ENCODE results near the gene EPSTI1. TPM values are rescaled to one million over a fixed set of nuclear protein-coding genes. Genes with fewer than 3 reads are reported as not detected.
A peak's percentile ranks its signal among the peaks of the same experiment; 100 is the strongest.

EPSTI1 gene
- total RNA-seq, 1 donor from 2014 or later: 6.0 TPM

DNA sequence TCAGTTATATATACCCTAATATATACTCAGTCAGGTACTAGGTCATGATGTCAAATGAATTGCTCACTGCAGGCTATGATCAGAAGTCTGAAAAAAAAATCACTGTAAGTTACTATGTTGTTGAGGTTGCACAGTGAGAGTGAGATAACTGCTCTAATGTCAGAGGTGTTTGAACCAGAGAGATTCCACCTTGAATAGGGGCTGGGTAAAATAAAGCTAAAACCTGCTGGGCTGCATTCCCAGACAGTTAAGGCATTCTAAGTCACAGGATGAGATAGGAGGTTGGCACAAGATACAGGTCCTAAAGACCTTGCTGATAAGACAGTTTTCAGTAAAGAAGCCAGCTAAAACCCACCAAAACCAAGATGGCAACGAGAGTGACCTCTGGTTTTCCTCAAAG lies 10.2 kb downstream of the EPSTI1 start:
- TF ChIP-seq, protein P1, sequence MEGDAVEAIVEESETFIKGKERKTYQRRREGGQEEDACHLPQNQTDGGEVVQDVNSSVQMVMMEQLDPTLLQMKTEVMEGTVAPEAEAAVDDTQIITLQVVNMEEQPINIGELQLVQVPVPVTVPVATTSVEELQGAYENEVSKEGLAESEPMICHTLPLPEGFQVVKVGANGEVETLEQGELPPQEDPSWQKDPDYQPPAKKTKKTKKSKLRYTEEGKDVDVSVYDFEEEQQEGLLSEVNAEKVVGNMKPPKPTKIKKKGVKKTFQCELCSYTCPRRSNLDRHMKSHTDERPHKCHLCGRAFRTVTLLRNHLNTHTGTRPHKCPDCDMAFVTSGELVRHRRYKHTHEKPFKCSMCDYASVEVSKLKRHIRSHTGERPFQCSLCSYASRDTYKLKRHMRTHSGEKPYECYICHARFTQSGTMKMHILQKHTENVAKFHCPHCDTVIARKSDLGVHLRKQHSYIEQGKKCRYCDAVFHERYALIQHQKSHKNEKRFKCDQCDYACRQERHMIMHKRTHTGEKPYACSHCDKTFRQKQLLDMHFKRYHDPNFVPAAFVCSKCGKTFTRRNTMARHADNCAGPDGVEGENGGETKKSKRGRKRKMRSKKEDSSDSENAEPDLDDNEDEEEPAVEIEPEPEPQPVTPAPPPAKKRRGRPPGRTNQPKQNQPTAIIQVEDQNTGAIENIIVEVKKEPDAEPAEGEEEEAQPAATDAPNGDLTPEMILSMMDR (IDR thresholded peaks at IDR 0.05; ENCODE audit: unreplicated experiment): no peak
- DNase-seq (ENCODE audit: low spot score, unreplicated experiment): no peak
- Mint-ChIP-seq H3K4me1 (ENCODE audit: low read depth) (peaks cover 23% of the 10 kb centered on the region), H3K9me3 (ENCODE audit: low read depth) (peaks cover 12% of the 10 kb centered on the region), H3K27ac (peak overlapping the region; percentile 46), H3K27me3 (no peaks in the 10 kb centered on the region), H3K36me3 (ENCODE audit: insufficient read depth) (peaks cover 4% of the 10 kb centered on the region), H3K4me3 (ENCODE audit: low read depth) (no peak overlapping the region)

DNA sequence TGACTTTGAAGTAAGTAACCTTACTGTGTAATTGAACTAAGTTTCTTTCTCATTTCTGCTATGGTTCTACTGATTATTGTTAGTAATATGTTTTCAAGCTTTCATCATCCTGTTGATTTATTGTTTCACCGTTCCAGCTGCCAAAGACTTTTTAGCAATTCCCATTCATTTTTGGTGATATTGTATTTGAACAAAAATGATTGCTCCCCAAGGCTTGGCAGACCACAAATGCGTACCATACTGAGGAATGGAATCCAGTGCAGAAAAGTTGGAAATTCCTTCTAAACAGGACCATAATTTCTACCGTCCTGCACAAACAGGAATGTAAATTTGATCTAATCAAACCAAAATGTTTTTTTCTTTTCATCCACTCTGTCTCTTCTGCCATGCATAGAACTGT lies 10.7 kb downstream of the EPSTI1 start:
- peaks cover 23% of the 10 kb centered on the region for H3K4me1 Mint-ChIP-seq (ENCODE audit: low read depth)
- H3K27ac Mint-ChIP-seq: no peak overlapping the region
- no peak for DNase-seq (ENCODE audit: low spot score, unreplicated experiment)
- no peaks in the 10 kb centered on the region for H3K27me3 Mint-ChIP-seq
- TF ChIP-seq, protein P1 (IDR thresholded peaks at IDR 0.05; ENCODE audit: unreplicated experiment): no peak
- no peak overlapping the region for H3K4me3 Mint-ChIP-seq (ENCODE audit: low read depth)
- peaks cover 4% of the 10 kb centered on the region for H3K36me3 Mint-ChIP-seq (ENCODE audit: insufficient read depth)
- peaks cover 12% of the 10 kb centered on the region for H3K9me3 Mint-ChIP-seq (ENCODE audit: low read depth)

DNA sequence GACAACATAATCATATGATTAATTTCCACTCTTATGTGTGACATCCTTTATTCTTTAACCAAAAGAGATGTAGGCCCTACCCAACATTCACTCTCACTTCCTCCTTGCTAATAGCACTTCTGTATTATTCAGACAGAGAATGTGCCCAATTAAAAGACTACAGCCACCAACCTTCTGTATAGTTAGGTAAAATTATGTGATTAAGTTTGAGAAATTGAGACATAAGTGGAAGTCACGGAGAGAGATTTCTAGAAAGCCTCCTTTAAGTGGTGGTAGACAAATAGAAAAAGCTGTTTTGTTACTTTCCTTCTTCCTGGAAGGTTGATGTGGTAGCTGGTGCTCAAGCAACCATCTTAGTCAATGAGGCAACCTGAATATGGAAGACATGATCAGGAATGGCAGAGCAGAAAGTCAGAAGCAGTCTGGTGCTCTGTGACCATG lies 14.8 kb downstream of the EPSTI1 start:
- Mint-ChIP-seq H3K4me3 (ENCODE audit: low read depth) (no peak overlapping the region), H3K27ac (no peak overlapping the region)

DNA sequence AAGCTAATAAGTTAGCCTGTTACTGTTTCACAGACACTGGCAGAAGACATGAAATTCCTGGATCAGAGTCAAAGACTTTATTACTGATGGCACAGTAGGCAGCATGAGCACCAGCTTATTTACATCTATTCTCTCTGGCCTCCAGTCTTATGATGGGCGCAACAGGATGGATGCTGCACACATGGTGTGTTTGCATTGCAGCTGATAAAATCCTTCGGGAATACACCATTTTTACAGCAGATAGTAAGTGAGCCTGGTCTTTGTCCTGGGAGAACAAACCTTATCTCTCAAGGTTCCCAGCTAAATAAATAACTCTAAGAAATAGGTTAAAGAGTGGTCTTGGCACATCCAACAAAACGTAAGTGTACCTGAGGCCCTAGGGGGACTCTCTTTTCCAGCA lies 16.0 kb downstream of the EPSTI1 start:
- no peak for DNase-seq (ENCODE audit: low spot score, unreplicated experiment)
- Mint-ChIP-seq H3K4me1 (ENCODE audit: low read depth) (peaks cover 6% of the 10 kb centered on the region), H3K9me3 (ENCODE audit: low read depth) (peaks cover 12% of the 10 kb centered on the region), H3K4me3 (ENCODE audit: low read depth) (no peak overlapping the region), H3K27ac (no peak overlapping the region), H3K36me3 (ENCODE audit: insufficient read depth) (peaks cover 3% of the 10 kb centered on the region), H3K27me3 (no peaks in the 10 kb centered on the region)
- TF ChIP-seq, protein P1 (IDR thresholded peaks at IDR 0.05; ENCODE audit: unreplicated experiment): no peak

More for the DNA sequence above, 14.8 kb downstream of the EPSTI1 start:
- H3K9me3 Mint-ChIP-seq (ENCODE audit: low read depth): peaks cover 12% of the 10 kb centered on the region
- no peaks in the 10 kb centered on the region for H3K27me3 Mint-ChIP-seq
- DNase-seq (ENCODE audit: low spot score, unreplicated experiment): no peak
- TF ChIP-seq, protein P1 (IDR thresholded peaks at IDR 0.05; ENCODE audit: unreplicated experiment): no peak
- H3K36me3 Mint-ChIP-seq (ENCODE audit: insufficient read depth): peaks cover 4% of the 10 kb centered on the region
- H3K4me1 Mint-ChIP-seq (ENCODE audit: low read depth): peaks cover 16% of the 10 kb centered on the region

DNA sequence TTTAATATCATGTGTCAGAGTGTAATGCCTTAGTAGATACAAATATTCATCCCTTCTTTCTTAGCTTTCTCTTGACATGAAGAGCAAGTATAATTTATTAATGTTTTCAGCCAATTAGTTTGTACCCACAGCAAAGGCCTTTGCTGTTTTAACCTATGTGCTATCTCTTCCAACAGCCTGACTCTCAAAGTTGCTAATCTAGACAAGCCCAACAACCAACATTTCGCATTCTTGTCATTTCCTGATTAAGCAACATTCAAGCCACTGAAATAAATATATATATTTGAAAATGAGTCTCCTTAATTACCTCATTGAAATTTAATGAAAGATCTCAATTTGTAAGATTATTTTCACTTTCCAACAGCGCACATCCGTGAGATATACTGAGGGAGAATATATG lies 18.5 kb downstream of the EPSTI1 start:
- H3K27ac Mint-ChIP-seq: no peak overlapping the region
- H3K27me3 Mint-ChIP-seq: no peaks in the 10 kb centered on the region
- peaks cover 2% of the 10 kb centered on the region for H3K36me3 Mint-ChIP-seq (ENCODE audit: insufficient read depth)
- no peak overlapping the region for H3K4me3 Mint-ChIP-seq (ENCODE audit: low read depth)
- H3K9me3 Mint-ChIP-seq (ENCODE audit: low read depth): peaks cover 6% of the 10 kb centered on the region
- TF ChIP-seq, protein P1 (IDR thresholded peaks at IDR 0.05; ENCODE audit: unreplicated experiment): no peak
- no peak for DNase-seq (ENCODE audit: low spot score, unreplicated experiment)
- peaks cover 12% of the 10 kb centered on the region for H3K4me1 Mint-ChIP-seq (ENCODE audit: low read depth)

Measured in progenitor cell of endocrine pancreas (in vitro differentiated cells).